ENCODE results near the gene BMP6. TPM values are rescaled to one million over a fixed set of nuclear protein-coding genes. Genes with fewer than 3 reads are reported as not detected.
A peak's percentile ranks its signal among the peaks of the same experiment; 100 is the strongest.

The BMP6 gene
- total RNA-seq, 1 experiment from 2014 or later = 1.6 TPM

- Histone ChIP-seq H4K20me1 (ENCODE audit: insufficient read depth) (no peaks in the 10 kb centered on the region), H3K9me2 (ENCODE audit: insufficient read depth) (no peaks in the 10 kb centered on the region), H3K79me2 (ENCODE audit: insufficient read depth, low read length) (no peaks in the 10 kb centered on the region), H2AFZ (ENCODE audit: low read depth, low read length, poor library complexity, severe bottlenecking) (no peak overlapping the region), H3K4me3 (replicated peaks in 1 of 2; ENCODE audit: low read depth in 1 of 2, low read length in 2 of 2) (no peak overlapping the region), H3K9ac (ENCODE audit: low read length) (no peak overlapping the region), H3K4me1 (ENCODE audit: control insufficient read depth in 1 of 2, insufficient read depth in 2 of 2, low read length in 2 of 2) (no peaks in the 10 kb centered on the region), H3K36me3 (ENCODE audit: control insufficient read depth in 1 of 2, insufficient read depth in 2 of 2, low read length in 2 of 2) (no peaks in the 10 kb centered on the region), H3K27me3 (ENCODE audit: insufficient read depth, low read length) (no peaks in the 10 kb centered on the region), H3K9me3 (ENCODE audit: control insufficient read depth in 1 of 2, insufficient read depth in 1 of 2, low read depth in 1 of 2, low read length in 2 of 2) (no peaks in the 10 kb centered on the region), H3K27ac (ENCODE audit: low read depth, low read length) (no peak overlapping the region), H3K4me2 (ENCODE audit: low read length) (no peak overlapping the region)
- ChIA-PET POLR2A (interaction anchor here (0.6 kb wide), 1 partner anchor 197 kb away, joined by 3 read pairs; no protein-coding TSS in a partner anchor), CTCF (interaction anchor here (1.0 to 2.1 kb wide), 3 partner anchors 91 to 198 kb away, joined by 3 to 16 read pairs (median 5); no protein-coding TSS in a partner anchor), RAD21 (ENCODE audit: low non-redundant PET in 1 of 2, low total read pairs in 2 of 2, uncharacterized antibody in 2 of 2, unreplicated experiment in 2 of 2) (interaction anchor here in 1 of 2 experiments (1.0 kb wide), 1 partner anchor 65 kb away, joined by 3 read pairs; no protein-coding TSS in a partner anchor)
- TF ChIP-seq EZH2 (IDR thresholded peaks at IDR 0.05) (no peak), ZBTB33 (IDR thresholded peaks at IDR 0.05; ENCODE audit: extremely low read depth, insufficient replicate concordance, low read length) (no peak), CBX3 (IDR thresholded peaks at IDR 0.05; ENCODE audit: low read depth) (0 out of 2 replicates have a peak, but pooled peaks have one; percentile 24), RAD21 (IDR thresholded peaks at IDR 0.05; ENCODE audit: low read depth) (peak; percentile 50), CTCF (IDR thresholded peaks at IDR 0.05 in 2 of 3, conservative IDR thresholded peaks at IDR 0.05 in 1 of 3; ENCODE audit: borderline replicate concordance in 1 of 3, insufficient read depth in 1 of 3, low read depth in 2 of 3, low read length in 2 of 3) (peak; percentile 34 to 59 (median 47); a peak in 4 of 6 replicates), YY1 (IDR thresholded peaks at IDR 0.05; ENCODE audit: extremely low read depth, insufficient replicate concordance, low read depth, low read length) (no peak), CEBPB (IDR thresholded peaks at IDR 0.05; ENCODE audit: low read depth) (no peak), JUND (IDR thresholded peaks at IDR 0.05) (no peak), ZFX (IDR thresholded peaks at IDR 0.05) (no peak), REST (IDR thresholded peaks at IDR 0.05; ENCODE audit: low read depth) (no peak), POLR2A (IDR thresholded peaks at IDR 0.05; ENCODE audit: borderline replicate concordance, extremely low read depth, insufficient read depth, insufficient read length) (no peak), ZNF274 (IDR thresholded peaks at IDR 0.05; ENCODE audit: low read depth, low read length) (no peak)
- ATAC-seq (peak; percentile 91), DNase-seq (ENCODE audit: low read depth, low spot score) (peak; percentile 19)
- no TSS peak for BruUV-seq (replicated peaks)
- intact Hi-C loops (cut with micrococcal nuclease) = no loop called here
Measured at GRCh38 chr6:7813704-7814103, 87.8 kb downstream of the BMP6 start.

All from HCT116 (cell line).